B cell (primary cell): Measurements from ENCODE around the gene SLC22A12.

Experiments
- CTCF ChIP-seq: fragments of 200-600 bp; IDR thresholded peaks from one replicate; pipeline ENCODE4 v1.8.0; 2022; ENCODE audit warnings: antibody characterized with exemption, mild to moderate bottlenecking
- EZH2 ChIP-seq: IDR thresholded peaks from 2 replicates; pipeline ENCODE4 v1.6.1; 2012; ENCODE audit warnings: borderline replicate concordance, low read depth, mild to moderate bottlenecking, moderate library complexity, low read length; ENCODE audit not compliant: insufficient read depth, poor library complexity, severe bottlenecking

GRCh38 chr11:64592234-64592615 lies 1.2 kb downstream of the SLC22A12 start:
- TF ChIP-seq CTCF (no peak), EZH2 (no peak)
